Measurements from ENCODE around the gene ETV4. TPM values are rescaled to one million over a fixed set of nuclear protein-coding genes. Genes with fewer than 3 reads are reported as not detected.

ETV4 gene
- polyA plus RNA-seq, 2 of the 4 experiments (the other 2 are of a cell fraction): 18.5 to 39.1 TPM

GRCh38 chr17:43482103-43483012 is 63.8 kb downstream of the ETV4 start:
- no peak for FAIRE-seq
- ChIA-PET POLR2A (interaction anchor here (2.5 to 3.7 kb wide), 6 partner anchors 64 to 121 kb away, joined by 11 to 92 read pairs (median 42); partner anchors contain the start of genes ARL4D and ETV4), CTCF (interaction anchor here (0.8 to 45.8 kb wide), 24 partner anchors 12 to 191 kb away, joined by 3 to 2036 read pairs (median 24); partner anchors contain the start of gene ARL4D)
- TF ChIP-seq CHD4 (IDR thresholded peaks at IDR 0.05; ENCODE audit: borderline replicate concordance) (no peak), ZFP36 (IDR thresholded peaks at IDR 0.05; ENCODE audit: borderline replicate concordance, partially characterized antibody) (no peak), CHD2 (IDR thresholded peaks at IDR 0.05; ENCODE audit: low read length, partially characterized antibody) (no peak), RNF2 (IDR thresholded peaks at IDR 0.05; ENCODE audit: borderline replicate concordance, low read depth) (no peak), BHLHE40 (IDR thresholded peaks at IDR 0.05; ENCODE audit: low read depth, low read length) (no peak), HES2 (IDR thresholded peaks at IDR 0.05) (no peak), GATA3 (IDR thresholded peaks at IDR 0.05; ENCODE audit: borderline replicate concordance) (no peak), KDM5A (IDR thresholded peaks at IDR 0.05) (no peak), FOXS1 (CRISPR knock-in tag; IDR thresholded peaks at IDR 0.05) (no peak), ELK1 (IDR thresholded peaks at IDR 0.05; ENCODE audit: low read depth, low read length) (no peak), ZNF302 (CRISPR knock-in tag; IDR thresholded peaks at IDR 0.05) (no peak), RAD21 (conservative IDR thresholded peaks at IDR 0.05 in 1 of 2, IDR thresholded peaks at IDR 0.05 in 1 of 2) (no peak), FOSL2 (IDR thresholded peaks at IDR 0.05) (no peak), FOSL2 (CRISPR knock-in tag; IDR thresholded peaks at IDR 0.05) (no peak), RARB (CRISPR knock-in tag; IDR thresholded peaks at IDR 0.05) (no peak), JUNB (IDR thresholded peaks at IDR 0.05) (no peak), ESRRA (IDR thresholded peaks at IDR 0.05; ENCODE audit: borderline replicate concordance, low read length) (no peak), EHF (CRISPR knock-in tag; IDR thresholded peaks at IDR 0.05) (no peak), EHMT2 (IDR thresholded peaks at IDR 0.05; ENCODE audit: low read depth) (no peak), HOXB5 (CRISPR knock-in tag; IDR thresholded peaks at IDR 0.05) (no peak)
- TF ChIP-seq, protein P1, sequence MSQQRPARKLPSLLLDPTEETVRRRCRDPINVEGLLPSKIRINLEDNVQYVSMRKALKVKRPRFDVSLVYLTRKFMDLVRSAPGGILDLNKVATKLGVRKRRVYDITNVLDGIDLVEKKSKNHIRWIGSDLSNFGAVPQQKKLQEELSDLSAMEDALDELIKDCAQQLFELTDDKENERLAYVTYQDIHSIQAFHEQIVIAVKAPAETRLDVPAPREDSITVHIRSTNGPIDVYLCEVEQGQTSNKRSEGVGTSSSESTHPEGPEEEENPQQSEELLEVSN (IDR thresholded peaks at IDR 0.05; ENCODE audit: borderline replicate concordance, low read depth): no peak
- DNase-seq (ENCODE audit: low read depth in 1 of 2, low spot score in 1 of 2): no peak
- Histone ChIP-seq H3K4me2 (peak overlapping the region; percentile 0; the same call in 1 of the 3 replicates), H3K4me3 (no peak overlapping the region), H3K27ac (peak overlapping the region; percentile 81 to 90; a peak in 5 of 6 replicates), H3K4me1 (peaks cover 30% of the 10 kb centered on the region), H3K9me3 (no peaks in the 10 kb centered on the region)
- no peak for ATAC-seq
- 87% methylated on average over 11 of the region's 11 CpGs for WGBS (ENCODE audit: missing lambda C conversion rate)

DNA sequence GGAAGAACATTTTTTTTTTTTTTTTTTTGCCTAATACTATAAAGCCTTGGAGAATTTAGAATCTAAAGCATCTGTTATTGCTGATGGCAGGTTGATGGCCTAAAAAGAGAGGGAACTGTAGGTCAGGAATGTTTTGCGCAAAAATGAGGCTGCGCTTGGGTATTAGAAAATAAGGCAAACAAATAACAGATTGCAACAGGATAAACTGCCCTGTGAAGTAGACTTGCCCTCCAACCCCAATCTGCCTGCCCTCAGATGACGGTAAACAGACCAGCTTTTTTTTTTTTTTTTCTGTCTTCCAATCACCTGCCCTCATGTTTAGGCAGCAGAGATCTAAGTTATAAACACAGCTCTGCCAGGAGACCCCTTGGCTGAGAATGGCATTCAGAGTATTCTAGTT is 66.2 kb downstream of the ETV4 start:
- DNase-seq (ENCODE audit: low read depth in 1 of 2, low spot score in 1 of 2): no peak
- no peak for FAIRE-seq
- no peak for TF ChIP-seq FOSL2 (IDR thresholded peaks at IDR 0.05)
- no peak for TF ChIP-seq FOSL2 (CRISPR knock-in tag; IDR thresholded peaks at IDR 0.05)
- no peak; the same call in 1 of the 2 replicates for TF ChIP-seq RFX5 (IDR thresholded peaks at IDR 0.05)
- TF ChIP-seq, protein P1 (IDR thresholded peaks at IDR 0.05; ENCODE audit: borderline replicate concordance, low read depth): no peak
- no peak for TF ChIP-seq KDM1A (IDR thresholded peaks at IDR 0.05; ENCODE audit: low read depth)
- TF ChIP-seq ATOH8 (CRISPR knock-in tag; IDR thresholded peaks at IDR 0.05; ENCODE audit: low read depth): no peak
- no peak for TF ChIP-seq PHF8 (IDR thresholded peaks at IDR 0.05; ENCODE audit: borderline replicate concordance, low read depth)
- no peak for ATAC-seq
- WGBS (ENCODE audit: missing lambda C conversion rate): 79% methylated on average over 3 of the region's 3 CpGs
- ChIA-PET CTCF (interaction anchor here (1.2 to 45.8 kb wide), 2 partner anchors 11 to 65 kb away, joined by 3 to 2036 read pairs; partner anchors contain the start of gene ARL4D), POLR2A (interaction anchor here (0.6 to 1.6 kb wide), 2 partner anchors 81 to 119 kb away, joined by 3 to 11 read pairs; partner anchors contain the start of gene ARL4D)
- Histone ChIP-seq H3K4me1 (peaks cover 14% of the 10 kb centered on the region), H3K9me3 (no peaks in the 10 kb centered on the region), H3K4me3 (no peak overlapping the region), H3K27ac (0 out of 6 replicates have a peak overlapping the region, but pooled peaks of 1 of the 2 experiments have one; percentile 5), H3K4me2 (no peak overlapping the region)
